ENCODE measurements around the gene PMS2.
A peak's percentile ranks its signal among the peaks of the same experiment; 100 is the strongest.

DNA sequence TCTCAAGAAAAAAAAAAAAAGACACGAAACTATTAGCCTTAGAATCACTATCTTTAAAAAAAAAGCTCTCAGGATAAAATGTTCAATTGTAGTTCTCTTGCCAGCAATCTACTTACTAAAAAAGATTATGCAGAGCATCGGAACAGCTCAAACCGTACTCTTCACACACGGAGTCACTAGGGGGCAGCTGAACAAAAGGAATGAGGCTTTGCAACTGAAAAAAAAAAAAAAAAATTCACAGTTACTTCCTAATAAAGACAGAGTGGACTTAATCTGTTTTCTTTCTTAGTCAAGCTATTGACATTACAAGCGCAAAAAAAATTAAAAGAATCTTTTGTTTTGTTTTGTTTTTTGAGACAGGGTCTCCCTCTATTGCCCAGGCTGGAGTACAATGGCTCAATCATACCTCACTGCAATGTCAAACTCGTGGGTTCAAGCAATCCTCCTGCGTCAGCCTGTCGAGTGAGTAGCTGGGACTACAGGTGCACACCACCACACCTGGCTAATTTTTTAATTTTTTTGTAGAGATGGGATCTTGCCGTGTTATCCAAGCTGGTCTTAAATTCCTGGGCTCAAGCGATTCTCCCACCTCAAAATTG lies 11.5 kb downstream of the PMS2 start:
- TF ChIP-seq CTCF (IDR thresholded peaks at IDR 0.05): peak in 5 of 6 experiments; percentile 31 to 56 (median 48)
- no peak for TF ChIP-seq POLR2A (IDR thresholded peaks at IDR 0.05)

Data from upper lobe of left lung (tissue), 4 donors.